GM18498 (cell line): Measurements from ENCODE around the gene ZNF660.
A peak's percentile ranks its signal among the peaks of the same experiment; 100 is the strongest.

Source experiments
- ATAC-seq: cut with Tn5 transposase; IDR thresholded peaks from one replicate; pipeline ENCODE4 v1.9.1; 2021; ENCODE audit warnings: mild to moderate bottlenecking, moderate library complexity; ENCODE audit not compliant: unreplicated experiment

The ZNF660 gene

GRCh38 chr3:44628716-44629115 lies 44.0 kb downstream of the ZNF660 start:
- ATAC-seq: no peak

- ATAC-seq: no peak
These were observed 47.4 kb downstream of the ZNF660 start for GRCh38 chr3:44632193-44632592.

- ATAC-seq: no peak
These were observed 57.6 kb downstream of the ZNF660 start for GRCh38 chr3:44642337-44642736.

- ATAC-seq: no peak
These were observed 58.3 kb downstream of the ZNF660 start for GRCh38 chr3:44643024-44643423.

- no peak for ATAC-seq
These were observed 63.0 kb downstream of the ZNF660 start for GRCh38 chr3:44647771-44648170.

- peak; percentile 99 for ATAC-seq
These were observed 63.9 kb downstream of the ZNF660 start, which contains the start of gene ZNF35 for GRCh38 chr3:44648564-44649229. Gene ZNF35, plus strand, starts transcription at chr3:44648732. Its CDS starts 2,336 bp downstream, at chr3:44651068.
